Gastrocnemius medialis (tissue), 4 donors: Measurements from ENCODE around the gene C17orf75. TPM values are rescaled to one million over a fixed set of nuclear protein-coding genes. Genes with fewer than 3 reads are reported as not detected.

Experiments
- ATAC-seq, 2 donors: fragments of 150-250 bp; one replicate each; pipeline ENCODE4 v1.9.1; 2016
- DNase-seq, 2 donors: peaks; one replicate each; pipeline ENCODE4 v3.0.0-alpha.2; 2019
- H3K27ac ChIP-seq, 4 donors: fragments of 200-600 bp; sonication (generic); 1 replicate in 1 of 4; 2 replicates in 3 of 4; pipeline ENCODE4 v1.5.1; 2016 to 2018; ENCODE audit warnings: mild to moderate bottlenecking in 2 of 4, moderate library complexity in 1 of 4
- H3K27me3 ChIP-seq, 3 donors: fragments of 200-600 bp; sonication (generic) in 2 of 3; 1 replicate in 1 of 3; 2 replicates in 2 of 3; pipeline versions ENCODE4 v1.5.1 to v1.6.0; 2016 to 2019; ENCODE audit warnings: mild to moderate bottlenecking in 1 of 3, moderate library complexity in 1 of 3
- H3K36me3 ChIP-seq, 2 donors: fragments of 200-600 bp; sonication (generic) in 1 of 2; one replicate each; pipeline ENCODE4 v1.5.1; 2017 to 2018
- H3K4me1 ChIP-seq, 2 donors: fragments of 200-600 bp; sonication (generic) in 1 of 2; one replicate each; pipeline ENCODE4 v1.5.1; 2016 to 2017; ENCODE audit warnings: mild to moderate bottlenecking in 2 of 2
- H3K4me3 ChIP-seq, 4 donors: fragments of 200-600 bp; sonication (generic) in 3 of 4; 1 replicate in 1 of 4; 2 replicates in 3 of 4; pipeline ENCODE4 v1.5.1; 2016 to 2019; ENCODE audit warnings: mild to moderate bottlenecking in 2 of 4
- H3K9me3 ChIP-seq, 3 donors: fragments of 200-600 bp; sonication (generic) in 2 of 3; 1 replicate in 1 of 3; 2 replicates in 2 of 3; pipeline ENCODE4 v1.5.1; 2016 to 2019
- POLR2A ChIP-seq, 2 donors: fragments of 450-650 bp; IDR thresholded peaks; one replicate each; pipeline ENCODE4 v1.6.1; 2017; ENCODE audit warnings: antibody characterized with exemption in 2 of 2, mild to moderate bottlenecking in 2 of 2, moderate library complexity in 2 of 2
- in situ Hi-C, 4 donors: fragments of 200-750 bp; cut with MboI; loops; one replicate each; pipeline versions ENCODE4 v1.15.0 to v1.8.0; 2017; ENCODE audit warnings: low sequenced_read_pairs in 4 of 4
- intact Hi-C: fragments of 100-400 bp; cut with DNase I; formaldehyde crosslinking; loops from one replicate; pipeline ENCODE4 v1.15.1; 2023; ENCODE audit warnings: low total_unique reads
- total RNA-seq, 4 donors: library from RNA; depleted of rRNA; stranded (reverse); fragments of >200 nt; gene quantifications; one replicate each; pipeline versions ENCODE4 v1.1.0 to v1.2.3, GENCODE V29; 2016
- TF ChIP-seq, protein P1 (sequence below), 5 experiments: fragments of 450-650 bp in 3 of 5; fragments of 200-600 bp in 2 of 5; sonication (generic) in 2 of 5; IDR thresholded peaks in 4 of 5; conservative IDR thresholded peaks in 1 of 5; 1 replicate in 4 of 5; 2 replicates in 1 of 5; pipeline ENCODE4 v1.5.1; 2016 to 2019; ENCODE audit warnings: antibody characterized with exemption in 5 of 5, mild to moderate bottlenecking in 3 of 5, moderate library complexity in 3 of 5

The C17orf75 gene
- total RNA-seq, 4 donors from 2014 or later = 4.1 to 8.9 (median 7.7) TPM

GRCh38 chr17:32302037-32302436, 39.9 kb downstream of the C17orf75 start:
- no peaks in the 10 kb centered on the region for H3K4me1 ChIP-seq
- DNase-seq = no peak
- intact Hi-C loops (no loop called here), in situ Hi-C loops (no loop called here)
- H3K4me3 ChIP-seq = no peak overlapping the region
- H3K36me3 ChIP-seq = no peaks in the 10 kb centered on the region
- TF ChIP-seq POLR2A (IDR thresholded peaks at IDR 0.05) = no peak
- TF ChIP-seq, protein P1, sequence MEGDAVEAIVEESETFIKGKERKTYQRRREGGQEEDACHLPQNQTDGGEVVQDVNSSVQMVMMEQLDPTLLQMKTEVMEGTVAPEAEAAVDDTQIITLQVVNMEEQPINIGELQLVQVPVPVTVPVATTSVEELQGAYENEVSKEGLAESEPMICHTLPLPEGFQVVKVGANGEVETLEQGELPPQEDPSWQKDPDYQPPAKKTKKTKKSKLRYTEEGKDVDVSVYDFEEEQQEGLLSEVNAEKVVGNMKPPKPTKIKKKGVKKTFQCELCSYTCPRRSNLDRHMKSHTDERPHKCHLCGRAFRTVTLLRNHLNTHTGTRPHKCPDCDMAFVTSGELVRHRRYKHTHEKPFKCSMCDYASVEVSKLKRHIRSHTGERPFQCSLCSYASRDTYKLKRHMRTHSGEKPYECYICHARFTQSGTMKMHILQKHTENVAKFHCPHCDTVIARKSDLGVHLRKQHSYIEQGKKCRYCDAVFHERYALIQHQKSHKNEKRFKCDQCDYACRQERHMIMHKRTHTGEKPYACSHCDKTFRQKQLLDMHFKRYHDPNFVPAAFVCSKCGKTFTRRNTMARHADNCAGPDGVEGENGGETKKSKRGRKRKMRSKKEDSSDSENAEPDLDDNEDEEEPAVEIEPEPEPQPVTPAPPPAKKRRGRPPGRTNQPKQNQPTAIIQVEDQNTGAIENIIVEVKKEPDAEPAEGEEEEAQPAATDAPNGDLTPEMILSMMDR (IDR thresholded peaks at IDR 0.05 in 4 of 5, conservative IDR thresholded peaks at IDR 0.05 in 1 of 5) = no peak
- no peak overlapping the region for H3K27ac ChIP-seq
- H3K9me3 ChIP-seq = no peaks in the 10 kb centered on the region
- H3K27me3 ChIP-seq = no peaks in the 10 kb centered on the region
- ATAC-seq = no peak

- no peak for TF ChIP-seq POLR2A (IDR thresholded peaks at IDR 0.05)
- TF ChIP-seq, protein P1 (IDR thresholded peaks at IDR 0.05 in 4 of 5, conservative IDR thresholded peaks at IDR 0.05 in 1 of 5) = no peak
- no peak overlapping the region for H3K4me3 ChIP-seq
- no peaks in the 10 kb centered on the region for H3K4me1 ChIP-seq
- DNase-seq (no peak), ATAC-seq (no peak)
- intact Hi-C loops = no loop called here
- H3K36me3 ChIP-seq = no peaks in the 10 kb centered on the region
- in situ Hi-C loops = no loop called here
- H3K9me3 ChIP-seq = no peaks in the 10 kb centered on the region
- no peak overlapping the region for H3K27ac ChIP-seq
- H3K27me3 ChIP-seq = no peaks in the 10 kb centered on the region
Observed at GRCh38 chr17:32299580-32300164, 42.3 kb downstream of the C17orf75 start.

DNA sequence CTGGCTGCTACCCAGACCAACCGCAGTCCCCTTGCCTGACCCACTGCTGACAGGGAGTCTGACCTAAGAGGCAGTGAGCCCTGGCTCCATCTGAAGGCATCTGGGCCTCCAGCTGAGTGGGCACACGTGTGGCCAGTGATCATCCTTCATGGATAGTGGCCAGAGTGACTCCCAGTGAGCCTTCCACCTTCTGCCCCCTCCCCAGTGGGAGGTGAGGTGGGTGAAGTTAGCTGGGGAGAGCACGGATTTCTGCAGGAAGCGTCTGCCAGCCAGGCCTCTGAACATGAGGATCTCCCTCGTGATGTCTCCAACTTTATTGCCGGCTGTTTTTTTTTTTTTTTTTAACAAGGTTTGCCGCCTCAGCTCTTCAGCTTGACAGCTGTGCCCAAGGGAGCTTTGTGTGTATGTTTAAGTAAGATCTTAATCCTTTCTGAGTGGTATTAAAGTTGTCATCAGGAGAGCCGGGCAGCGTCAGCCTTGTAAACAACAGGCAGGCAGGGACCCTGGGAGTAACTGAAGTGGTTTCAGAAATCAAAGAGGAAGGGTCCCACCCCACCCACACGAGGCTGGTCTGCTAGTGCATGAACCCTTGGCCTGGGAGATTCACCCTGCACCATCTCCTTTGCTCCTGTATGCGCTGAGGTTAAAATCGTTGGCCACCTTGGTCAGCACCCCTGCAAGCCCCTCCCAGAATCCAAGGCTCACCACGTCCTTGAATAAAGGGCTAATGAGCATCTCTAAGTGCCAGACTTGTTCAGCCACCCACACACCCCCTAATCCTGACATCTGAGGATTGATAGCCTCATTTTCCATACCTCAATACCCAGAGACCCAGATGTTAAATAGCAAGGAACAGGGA, 43.0 kb downstream of the C17orf75 start:
- Histone ChIP-seq H3K4me3 (no peak overlapping the region), H3K27me3 (no peaks in the 10 kb centered on the region), H3K36me3 (no peaks in the 10 kb centered on the region), H3K4me1 (no peaks in the 10 kb centered on the region), H3K9me3 (no peaks in the 10 kb centered on the region), H3K27ac (no peak overlapping the region)
- TF ChIP-seq, protein P1 (IDR thresholded peaks at IDR 0.05 in 4 of 5, conservative IDR thresholded peaks at IDR 0.05 in 1 of 5) = no peak
- no peak for TF ChIP-seq POLR2A (IDR thresholded peaks at IDR 0.05)
- ATAC-seq (no peak), DNase-seq (no peak)
- in situ Hi-C loops (no loop called here), intact Hi-C loops (no loop called here)

DNA sequence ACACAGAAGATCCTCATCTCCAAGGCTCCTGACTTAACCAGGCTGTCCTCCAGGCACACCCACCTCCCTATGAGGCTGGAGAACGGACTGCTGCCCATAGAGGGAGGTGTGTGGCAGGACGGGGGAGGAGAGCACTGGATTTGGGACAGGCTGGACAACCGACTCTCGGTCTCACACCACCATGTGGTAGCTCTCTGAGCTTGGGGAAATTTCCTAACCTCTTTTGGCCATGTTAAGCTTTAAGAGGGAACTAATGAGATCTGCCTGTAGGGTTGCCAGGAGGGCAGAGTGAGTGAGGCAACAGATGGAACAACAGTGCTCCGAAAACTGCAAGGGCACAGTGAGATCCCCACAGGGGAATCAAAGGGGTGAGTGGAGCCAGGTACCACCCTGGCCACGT, 43.7 kb downstream of the C17orf75 start:
- DNase-seq = no peak
- Histone ChIP-seq H3K4me1 (no peaks in the 10 kb centered on the region), H3K27ac (no peak overlapping the region), H3K4me3 (no peak overlapping the region), H3K27me3 (no peaks in the 10 kb centered on the region), H3K9me3 (no peaks in the 10 kb centered on the region), H3K36me3 (no peaks in the 10 kb centered on the region)
- TF ChIP-seq, protein P1 (IDR thresholded peaks at IDR 0.05 in 4 of 5, conservative IDR thresholded peaks at IDR 0.05 in 1 of 5) = no peak
- no peak for TF ChIP-seq POLR2A (IDR thresholded peaks at IDR 0.05)
- ATAC-seq = no peak
- intact Hi-C loops (no loop called here), in situ Hi-C loops (no loop called here)
